T-helper 1 cell treated with Interleukin-12 subunit alpha and Interleukin-12 subunit beta and Interleukin-4 antibody, amounts not matched to agents 30 ng/mL and 1 ng/mL, for 36 hours (primary cell): ENCODE measurements around the gene CA7. TPM values are rescaled to one million over a fixed set of nuclear protein-coding genes. Genes with fewer than 3 reads are reported as not detected.

Source experiments
- intact Hi-C: fragments of 100-400 bp; cut with micrococcal nuclease; formaldehyde crosslinking; loops from one replicate; pipeline ENCODE4 v1.15.1; 2024
- total RNA-seq: library from RNA; stranded (reverse); gene quantifications from 2 replicates; pipeline ENCODE4 v1.2.3, GENCODE V29; 2022

CA7 gene
- not detected in 2 replicates for total RNA-seq

GRCh38 chr16:66844342-66845079 lies at the start of gene CA7:
CA7 (plus strand) TSS chr16:66844414; CDS start chr16:66844488, 74 bp downstream.
- intact Hi-C loops = no loop called here

DNA sequence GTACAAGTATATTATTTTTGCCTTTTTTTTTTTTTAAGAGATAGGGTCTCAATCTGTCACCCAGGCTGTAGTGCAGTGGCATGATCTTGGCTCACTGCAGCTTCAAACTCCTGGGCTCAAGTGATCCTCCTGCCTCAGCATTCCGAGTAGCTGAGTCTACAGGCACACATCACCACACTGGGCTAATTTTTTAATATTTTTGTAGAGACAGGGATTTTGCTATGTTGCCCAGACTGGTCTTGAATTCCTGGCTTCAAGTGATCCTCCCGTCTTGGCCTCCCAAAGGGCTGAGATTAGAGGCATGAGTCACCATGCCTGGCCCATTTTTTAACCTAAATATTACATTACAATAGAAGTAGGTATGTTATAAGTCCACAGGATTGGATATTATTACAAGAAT lies 46.1 kb upstream of the CA7 start:
- intact Hi-C loops = no loop called here

- intact Hi-C loops = no loop called here
Observed at GRCh38 chr16:66800856-66801255, 43.4 kb upstream of the CA7 start.

GRCh38 chr16:66801320-66802105 lies 42.7 kb upstream of the CA7 start, which contains the start of gene TERB1:
TERB1 (minus strand) TSS chr16:66801584; CDS start chr16:66796798, 4,786 bp downstream.
- intact Hi-C loops = no loop called here

DNA sequence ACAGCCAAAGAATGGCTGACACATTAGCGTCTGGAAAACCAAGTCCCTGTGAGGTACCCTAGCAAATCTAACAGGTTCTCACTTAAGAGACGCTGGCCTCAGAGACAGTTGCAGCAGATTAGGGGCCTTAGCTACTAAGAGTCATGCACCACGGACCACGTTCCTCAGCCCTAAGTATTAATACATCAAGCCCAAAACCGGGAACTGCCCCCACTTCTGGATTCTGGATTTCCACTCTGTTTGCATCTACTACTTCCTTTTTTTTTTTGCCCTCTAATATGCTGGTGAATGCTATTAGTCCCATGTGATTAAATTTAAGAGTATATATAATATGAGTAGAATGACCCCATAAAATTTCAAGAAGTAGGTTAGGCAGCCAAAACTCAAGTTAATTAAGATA lies 42.1 kb upstream of the CA7 start:
- intact Hi-C loops = no loop called here

GRCh38 chr16:66809765-66810164 lies 34.4 kb upstream of the CA7 start:
- intact Hi-C loops = no loop called here

DNA sequence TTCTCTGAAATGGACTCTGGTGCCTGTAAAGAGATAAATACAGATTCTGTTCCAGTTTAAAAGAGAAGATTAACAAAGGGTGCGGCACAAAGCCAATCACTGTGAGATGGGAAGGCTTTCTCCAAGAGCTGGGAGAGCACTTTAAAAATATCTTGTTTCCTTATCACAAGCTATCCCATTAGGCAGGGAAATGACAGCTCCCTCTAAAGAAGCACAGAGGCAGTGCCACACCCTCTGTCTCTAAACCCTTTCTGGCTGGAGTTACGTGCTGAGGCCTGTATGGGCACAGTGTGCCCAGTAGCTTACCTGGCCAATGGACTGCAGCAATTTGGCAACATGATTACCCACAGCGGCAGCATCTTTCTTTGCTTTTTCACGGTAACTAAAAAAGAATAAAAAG lies 33.8 kb upstream of the CA7 start:
- intact Hi-C loops = no loop called here

- intact Hi-C loops = no loop called here
Observed at GRCh38 chr16:66811043-66811442, 33.2 kb upstream of the CA7 start.

DNA sequence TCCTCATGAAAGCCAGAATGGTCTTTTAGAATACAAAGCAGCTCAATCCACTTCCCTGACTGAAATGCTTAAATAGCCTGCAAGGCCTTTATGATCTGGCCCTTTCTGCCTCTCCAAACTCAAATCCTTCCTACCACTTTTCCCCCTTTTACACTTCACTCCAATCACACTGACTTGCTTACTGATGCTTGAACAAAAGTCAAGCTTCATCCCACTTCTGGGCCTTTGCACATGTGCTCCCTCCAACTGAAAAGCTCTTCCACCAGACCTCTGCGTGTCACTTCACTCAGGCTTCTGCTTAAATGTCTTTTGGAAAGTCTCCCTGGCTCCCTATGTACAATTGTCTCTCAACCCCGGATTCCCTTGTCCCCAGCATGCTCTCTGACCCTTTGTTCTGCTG lies 29.5 kb upstream of the CA7 start:
- intact Hi-C loops = no loop called here

GRCh38 chr16:66824006-66824405 lies 20.2 kb upstream of the CA7 start:
- intact Hi-C loops = no loop called here

DNA sequence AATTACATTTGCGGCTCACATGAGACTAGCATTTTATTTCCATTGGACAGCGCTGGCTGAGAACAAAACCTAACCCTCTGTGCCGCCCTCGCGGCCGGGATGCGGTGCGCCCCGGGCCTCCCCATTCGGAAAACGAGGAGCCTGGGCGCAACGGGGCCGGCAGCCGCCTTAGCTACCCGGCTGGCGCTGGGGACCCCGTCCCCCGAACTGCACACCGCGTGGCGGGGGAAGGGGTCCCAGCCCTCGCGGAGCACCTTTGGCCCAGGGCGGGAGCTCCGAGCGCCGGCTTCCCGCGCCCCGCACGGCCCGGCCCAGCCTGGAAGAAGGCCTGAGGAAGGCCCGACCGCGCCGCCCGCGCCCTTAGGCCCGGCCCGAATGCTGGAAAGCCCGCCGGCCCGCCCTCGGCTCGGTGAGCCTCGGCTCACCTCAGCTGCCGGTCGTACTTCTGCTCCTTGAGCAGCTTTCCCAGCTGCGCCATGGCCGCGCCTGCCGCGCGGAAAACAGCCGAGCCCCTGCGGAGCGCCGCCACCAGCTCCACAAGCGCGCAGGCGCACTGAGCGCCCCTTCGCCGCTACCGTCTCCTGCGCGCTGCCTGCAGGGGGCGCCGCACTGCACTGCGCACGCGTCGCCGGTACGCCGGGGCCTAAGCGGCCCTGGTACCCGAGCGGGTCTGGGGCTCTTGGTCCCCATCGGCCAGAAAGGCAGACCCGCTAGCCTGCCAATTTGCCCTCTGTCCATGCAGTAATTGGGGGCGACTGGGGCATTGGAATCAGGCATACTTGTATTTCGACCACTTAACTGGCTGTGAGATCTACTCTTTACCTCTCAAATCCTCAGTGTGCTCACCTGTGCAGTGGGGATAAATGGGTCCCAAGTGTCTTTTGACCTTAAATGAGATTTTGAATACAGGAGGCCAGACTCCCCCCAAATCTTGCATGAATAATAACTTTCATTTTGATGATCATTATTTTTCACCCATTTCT lies 13.5 kb upstream of the CA7 start, which contains the start of gene NAE1:
Gene NAE1 (minus strand): TSS at position 555 of the 983 bp plus-strand sequence. CDS start 77 bp downstream, at position 478.
- intact Hi-C loops = loop anchor here (1.0 to 5.0 kb wide), 5 partner anchors 38 to 226 kb away; partner anchors contain the start of genes CMTM3, DYNC1LI2 and RRAD

DNA sequence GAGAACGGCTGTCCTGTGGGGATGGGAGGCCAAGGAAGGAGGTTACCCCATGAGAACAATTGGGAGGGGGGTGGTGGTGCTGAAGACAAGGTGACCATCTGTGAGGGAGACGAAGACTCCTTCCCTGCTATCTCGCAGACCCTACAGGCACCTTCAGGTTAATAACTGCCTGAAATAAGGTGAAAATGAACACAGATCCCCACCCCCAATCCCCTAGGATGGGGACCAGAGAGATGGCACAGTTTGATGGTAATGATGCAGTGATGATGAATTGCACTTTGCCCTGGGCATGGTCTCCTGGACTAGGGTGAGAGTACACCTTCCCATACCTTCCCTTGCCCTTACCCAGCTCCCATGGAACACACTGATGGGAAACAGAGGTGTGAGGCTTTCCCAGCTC lies 12.0 kb upstream of the CA7 start:
- intact Hi-C loops = loop anchor here (5.0 kb wide), 1 partner anchor 95 kb away; the partner anchor contains the start of gene RRAD

GRCh38 chr16:66832661-66833305 lies 11.4 kb upstream of the CA7 start:
- intact Hi-C loops = loop anchor here (5.0 kb wide), 1 partner anchor 95 kb away; the partner anchor contains the start of gene RRAD

GRCh38 chr16:66834746-66835145 lies 9.5 kb upstream of the CA7 start:
- intact Hi-C loops = loop anchor here (5.0 kb wide), 1 partner anchor 93 kb away; the partner anchor contains the start of gene RRAD

- intact Hi-C loops = no loop called here
Observed at GRCh38 chr16:66840883-66841282, 3.3 kb upstream of the CA7 start.

DNA sequence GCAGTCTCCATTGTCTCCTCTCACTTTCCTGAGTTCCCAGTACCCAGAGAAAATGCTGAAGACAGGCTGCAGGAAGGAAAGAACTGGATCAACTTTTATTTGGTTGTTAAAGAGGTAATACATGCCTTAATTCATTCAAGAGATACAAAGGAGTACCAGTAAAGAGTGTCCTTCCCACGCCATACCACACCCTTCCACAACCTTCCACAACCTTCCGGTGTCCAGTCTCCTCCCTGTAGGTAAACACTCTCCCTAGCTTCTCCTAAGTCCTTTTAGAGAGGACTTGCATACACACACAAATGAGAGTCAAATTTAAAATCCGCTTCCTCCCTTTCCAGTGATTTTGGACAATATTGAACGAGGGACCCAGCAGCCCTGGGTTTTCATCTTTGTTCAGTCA lies 2.8 kb upstream of the CA7 start:
- intact Hi-C loops = no loop called here

DNA sequence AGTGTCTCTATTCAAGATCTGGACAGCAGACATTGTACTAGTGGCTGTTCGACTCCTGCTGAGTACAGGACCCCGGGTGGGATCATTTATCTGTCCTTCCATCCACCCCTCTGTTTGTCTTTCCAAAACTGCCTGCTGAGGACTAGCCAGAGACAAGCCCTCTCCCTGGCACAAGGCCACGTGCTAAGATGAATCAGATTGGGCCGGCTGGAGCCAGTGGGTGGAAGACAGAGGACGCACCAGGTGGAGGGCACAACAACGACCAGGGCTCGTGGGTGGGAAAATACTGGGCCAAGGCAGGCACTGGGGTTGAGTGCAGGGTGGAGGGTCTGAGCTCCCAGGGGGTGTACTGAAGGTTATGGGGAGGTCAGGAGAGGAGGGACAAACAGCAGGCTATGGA lies 1.4 kb upstream of the CA7 start:
- intact Hi-C loops = no loop called here

GRCh38 chr16:66843191-66843590 lies 1.0 kb upstream of the CA7 start:
- intact Hi-C loops = no loop called here

- intact Hi-C loops = no loop called here
Observed at GRCh38 chr16:66844009-66844341, 239 bp upstream of the CA7 start.

- intact Hi-C loops = no loop called here
Observed at GRCh38 chr16:66845080-66845410, 831 bp downstream of the CA7 start.

DNA sequence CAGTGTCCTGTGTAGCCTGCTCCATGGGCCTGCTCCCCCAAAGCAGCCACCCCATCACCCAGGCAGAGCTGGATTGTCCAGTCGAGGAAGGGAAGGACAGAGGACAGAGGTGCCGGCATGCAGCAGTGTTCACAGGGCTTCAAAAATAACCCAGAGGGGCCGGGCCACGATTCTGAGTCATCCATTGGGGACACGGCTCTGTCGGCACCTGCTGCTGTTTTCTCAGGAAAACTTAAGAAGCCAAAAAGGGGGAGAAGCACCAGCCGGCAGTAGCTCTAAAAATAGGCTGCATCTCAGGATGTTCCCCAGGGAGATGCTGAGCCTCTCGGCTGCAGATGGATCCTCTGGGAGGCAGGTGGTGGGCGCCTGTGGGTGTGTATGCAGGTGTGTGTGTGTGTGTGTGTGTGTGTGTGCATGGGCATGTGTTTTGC lies 1.6 kb downstream of the CA7 start:
- intact Hi-C loops = no loop called here
